Amniotic epithelial cell (primary cell): ENCODE results near the gene RPL27A.
A peak's percentile ranks its signal among the peaks of the same experiment; 100 is the strongest.

Experiments used
- DNase-seq: peaks from one replicate; pipeline ENCODE4 v3.0.0-alpha.2; 2010; ENCODE audit warnings: low read depth

RPL27A gene

GRCh38 chr11:8699903-8700302 is 17.3 kb downstream of the RPL27A start:
- DNase-seq, result peak; percentile 51

GRCh38 chr11:8701891-8702597 is 19.5 kb downstream of the RPL27A start:
- no peak for DNase-seq

- DNase-seq, result no peak
Measured at GRCh38 chr11:8702598-8702915, 20.0 kb downstream of the RPL27A start.

GRCh38 chr11:8704136-8704535 is 21.5 kb downstream of the RPL27A start:
- no peak for DNase-seq

- no peak for DNase-seq
Measured at GRCh38 chr11:8705146-8705545, 22.6 kb downstream of the RPL27A start.

- no peak for DNase-seq
Measured at GRCh38 chr11:8706673-8707432, 24.3 kb downstream of the RPL27A start.

- no peak for DNase-seq
Measured at GRCh38 chr11:8707541-8708191, 25.1 kb downstream of the RPL27A start.

- peak; percentile 51 for DNase-seq
Measured at GRCh38 chr11:8709002-8709672, 26.5 kb downstream of the RPL27A start.

GRCh38 chr11:8709777-8710176 is 27.2 kb downstream of the RPL27A start:
- DNase-seq, result no peak

- no peak for DNase-seq
Measured at GRCh38 chr11:8711895-8712442, 29.4 kb downstream of the RPL27A start.

- DNase-seq, result no peak
Measured at GRCh38 chr11:8712506-8712905, 29.9 kb downstream of the RPL27A start.

- DNase-seq, result no peak
Measured at GRCh38 chr11:8713760-8714454, 31.3 kb downstream of the RPL27A start.

- no peak for DNase-seq
Measured at GRCh38 chr11:8714622-8715225, 32.1 kb downstream of the RPL27A start.

- no peak for DNase-seq
Measured at GRCh38 chr11:8715501-8715900, 32.9 kb downstream of the RPL27A start.

- DNase-seq, result no peak
Measured at GRCh38 chr11:8717544-8717875, 34.9 kb downstream of the RPL27A start.

GRCh38 chr11:8717876-8718753 is 35.5 kb downstream of the RPL27A start:
- peak; percentile 90 for DNase-seq

GRCh38 chr11:8719211-8719649 is 36.6 kb downstream of the RPL27A start:
- peak; percentile 77 for DNase-seq

GRCh38 chr11:8719721-8720120 is 37.1 kb downstream of the RPL27A start:
- no peak for DNase-seq

- no peak for DNase-seq
Measured at GRCh38 chr11:8720352-8720751, 37.8 kb downstream of the RPL27A start.

- DNase-seq, result no peak
Measured at GRCh38 chr11:8720868-8721608, 38.4 kb downstream of the RPL27A start.
